Thyroid gland (tissue), 4 donors: ENCODE results near the gene SLC5A12. TPM values are rescaled to one million over a fixed set of nuclear protein-coding genes. Genes with fewer than 3 reads are reported as not detected.

Source experiments
- DNase-seq, 2 donors: peaks; one replicate each; pipeline ENCODE4 v3.0.0-alpha.2; 2019
- H3K27ac ChIP-seq, 3 donors: fragments of 200-600 bp; sonication (generic); 1 replicate in 2 of 3; 2 replicates in 1 of 3; pipeline ENCODE4 v1.5.1; 2016 to 2019; ENCODE audit warnings: mild to moderate bottlenecking in 1 of 3, moderate library complexity in 1 of 3
- H3K27me3 ChIP-seq: fragments of 200-600 bp; sonication (generic); one replicate; pipeline ENCODE4 v1.5.1; 2019
- H3K36me3 ChIP-seq, 2 donors: fragments of 200-600 bp; sonication (generic); one replicate each; pipeline ENCODE4 v1.5.1; 2016 to 2019
- H3K4me1 ChIP-seq, 2 donors: fragments of 200-600 bp; sonication (generic); one replicate each; pipeline ENCODE4 v1.5.1; 2017 to 2019
- H3K4me3 ChIP-seq, 3 donors: fragments of 200-600 bp; sonication (generic); replicated peaks in 1 of 3; 1 replicate in 2 of 3; 2 replicates in 1 of 3; pipeline ENCODE4 v1.5.1; 2016; ENCODE audit warnings: mild to moderate bottlenecking in 1 of 3
- H3K9me3 ChIP-seq: fragments of 200-600 bp; sonication (generic); one replicate; pipeline ENCODE4 v1.5.1; 2017
- CTCF ChIP-seq, 6 experiments: fragments of 200-600 bp in 3 of 6; fragments of 450-650 bp in 3 of 6; sonication (generic) in 3 of 6; IDR thresholded peaks; one replicate each; pipeline ENCODE4 v1.5.1; 2016 to 2019; ENCODE audit warnings: antibody characterized with exemption in 6 of 6, mild to moderate bottlenecking in 2 of 6, inconsistent platforms in 1 of 6, moderate library complexity in 1 of 6
- POLR2A ChIP-seq, 2 donors: fragments of 450-650 bp; IDR thresholded peaks; one replicate each; pipeline ENCODE4 v1.6.1; 2017; ENCODE audit warnings: antibody characterized with exemption in 2 of 2, mild to moderate bottlenecking in 2 of 2, moderate library complexity in 1 of 2
- WGBS, 2 donors: methylation state at CpG; one replicate each; pipeline ENCODE4 v1.1.5; 2017; 5-methylcytosine and 5-hydroxymethylcytosine counted together
- intact Hi-C: fragments of 100-400 bp; cut with DNase I; formaldehyde crosslinking; loops from one replicate; pipeline ENCODE4 v1.15.1; 2023
- total RNA-seq, 4 donors: library from RNA; depleted of rRNA; stranded (reverse); fragments of >200 nt; gene quantifications; one replicate each; pipeline ENCODE4 v1.2.3, GENCODE V29; 2016

SLC5A12 gene
- total RNA-seq, 4 donors from 2014 or later = not detected

- Histone ChIP-seq H3K27ac (no peak overlapping the region), H3K4me3 (no peak overlapping the region), H3K27me3 (no peaks in the 10 kb centered on the region), H3K36me3 (no peaks in the 10 kb centered on the region), H3K9me3 (no peaks in the 10 kb centered on the region), H3K4me1 (no peaks in the 10 kb centered on the region)
- TF ChIP-seq POLR2A (IDR thresholded peaks at IDR 0.05) (no peak), CTCF (IDR thresholded peaks at IDR 0.05) (no peak)
- intact Hi-C loops = no loop called here
- DNase-seq = no peak
- WGBS, 2 donors = 64 to 65% methylated on average over 5 of the region's 5 CpGs
These were observed 18.3 kb downstream of the SLC5A12 start for GRCh38 chr11:26703411-26704191.

GRCh38 chr11:26702406-26702805 lies 19.5 kb downstream of the SLC5A12 start:
- no peak overlapping the region for H3K27ac ChIP-seq

GRCh38 chr11:26700574-26701235 lies 21.2 kb downstream of the SLC5A12 start:
- DNase-seq = no peak
- Histone ChIP-seq H3K27ac (no peak overlapping the region), H3K4me3 (no peak overlapping the region), H3K27me3 (no peaks in the 10 kb centered on the region), H3K36me3 (no peaks in the 10 kb centered on the region), H3K4me1 (no peaks in the 10 kb centered on the region), H3K9me3 (no peaks in the 10 kb centered on the region)
- intact Hi-C loops = no loop called here
- no peak for TF ChIP-seq CTCF (IDR thresholded peaks at IDR 0.05)
- TF ChIP-seq POLR2A (IDR thresholded peaks at IDR 0.05) = no peak
- WGBS, 2 donors = 71 to 86% methylated on average over 3 of the region's 3 CpGs

More at GRCh38 chr11:26702406-26702805, 19.5 kb downstream of the SLC5A12 start:
- Histone ChIP-seq H3K9me3 (no peaks in the 10 kb centered on the region), H3K4me1 (no peaks in the 10 kb centered on the region), H3K36me3 (no peaks in the 10 kb centered on the region), H3K27me3 (no peaks in the 10 kb centered on the region), H3K4me3 (no peak overlapping the region)
- no peak for TF ChIP-seq CTCF (IDR thresholded peaks at IDR 0.05)
- DNase-seq = no peak
- intact Hi-C loops = no loop called here

GRCh38 chr11:26698224-26698623 lies 23.6 kb downstream of the SLC5A12 start:
- H3K9me3 ChIP-seq = no peaks in the 10 kb centered on the region
- 86 to 89% methylated on average over 2 of the region's 2 CpGs for WGBS, 2 donors
- TF ChIP-seq CTCF (IDR thresholded peaks at IDR 0.05) (no peak), POLR2A (IDR thresholded peaks at IDR 0.05) (no peak)
- no peaks in the 10 kb centered on the region for H3K36me3 ChIP-seq
- H3K27me3 ChIP-seq = no peaks in the 10 kb centered on the region
- no peak overlapping the region for H3K4me3 ChIP-seq
- DNase-seq = no peak
- intact Hi-C loops = no loop called here
- no peak overlapping the region for H3K27ac ChIP-seq
- H3K4me1 ChIP-seq = no peaks in the 10 kb centered on the region

GRCh38 chr11:26696330-26696729 lies 25.5 kb downstream of the SLC5A12 start:
- Histone ChIP-seq H3K36me3 (no peaks in the 10 kb centered on the region), H3K27me3 (no peaks in the 10 kb centered on the region), H3K27ac (no peak overlapping the region), H3K4me1 (no peaks in the 10 kb centered on the region), H3K4me3 (no peak overlapping the region), H3K9me3 (no peaks in the 10 kb centered on the region)
- intact Hi-C loops = no loop called here
- DNase-seq = no peak
- TF ChIP-seq POLR2A (IDR thresholded peaks at IDR 0.05) (no peak), CTCF (IDR thresholded peaks at IDR 0.05) (no peak)
- 91 to 92% methylated on average over 3 of the region's 3 CpGs for whole genome bisulfite sequencing, 2 donors
